Heart left ventricle (tissue), 13 donors: ENCODE results near the gene VTI1A.

Experiments used
- CTCF ChIP-seq, 12 donors: fragments of 200-600 bp; sonication (generic) in 4 of 12; IDR thresholded peaks; one replicate each; pipeline versions ENCODE4 v1.5.0 to v1.8.0; 2018 to 2022; ENCODE audit warnings: antibody characterized with exemption in 12 of 12, mild to moderate bottlenecking in 5 of 12
- POLR2A ChIP-seq, 2 donors: fragments of 450-650 bp; IDR thresholded peaks; one replicate each; pipeline ENCODE4 v1.6.1; 2017; ENCODE audit warnings: antibody characterized with exemption in 2 of 2, mild to moderate bottlenecking in 2 of 2, moderate library complexity in 2 of 2
- donor health status: ischemic (EF 13 %, LVEDD 7.1; RV severe dilation, severe dysfunction).
- donor health status: DM: no; HTN: yes; CAD: no.
- donor health status: DM: no; HTN: no; CAD: no.
- donor health status: ischemic (EF 25% LVEDD 6.9; RV normal size, moderate dysfunction).
- donor health status: ischemic (EF 25% LVEDD 5.7; RV mildly dilated, moderate dysfunction).
- donor health status: ischemic (EF 35%, LVEDD 5.7; RV mildly dilated, moderate dysfunction).
- donor health status: nonischemic (EF 11% LVEDD 7.7; RV severe dilation, severe dysfunction).
- donor health status: DM: yes; HTN: yes; CAD: no.
- donor health status: PGD.
- donor health status: ischemic (EF 29% LVEDD 5.4; RV normal size, mild dysfunction).
- donor health status: nonischemic (EF 23%, LVEDD 6.1; RV moderate dilation, normal function).

- TF ChIP-seq CTCF (IDR thresholded peaks at IDR 0.05) (no peak), POLR2A (IDR thresholded peaks at IDR 0.05) (no peak)
These were observed 264.4 kb downstream of the VTI1A start for GRCh38 chr10:112711366-112711765.
